Esophagus (tissue), 2 donors: ENCODE data around the gene PREP. TPM values are rescaled to one million over a fixed set of nuclear protein-coding genes. Genes with fewer than 3 reads are reported as not detected.

ENCODE experiments used
- H3K27ac ChIP-seq, 2 donors: one replicate each; pipeline ENCODE4 v1.5.1; 2013; ENCODE audit warnings: low read depth in 2 of 2, mild to moderate bottlenecking in 2 of 2, inconsistent platforms in 1 of 2, low read length in 1 of 2, moderate library complexity in 1 of 2
- H3K27me3 ChIP-seq, 2 donors: one replicate each; pipeline ENCODE4 v1.6.1; 2013; ENCODE audit warnings: low read length in 2 of 2, control low read depth in 1 of 2, mild to moderate bottlenecking in 1 of 2; ENCODE audit not compliant: insufficient read depth in 2 of 2, control insufficient read depth in 1 of 2
- H3K36me3 ChIP-seq, 2 donors: one replicate each; pipeline ENCODE4 v1.6.1; 2013; ENCODE audit warnings: low read length in 1 of 2; ENCODE audit not compliant: control insufficient read depth in 2 of 2, insufficient read depth in 2 of 2
- H3K4me1 ChIP-seq, 2 donors: one replicate each; pipeline ENCODE4 v1.6.1; 2013; ENCODE audit warnings: low read length in 1 of 2; ENCODE audit not compliant: control insufficient read depth in 2 of 2, insufficient read depth in 2 of 2
- H3K4me3 ChIP-seq, 2 donors: one replicate each; pipeline ENCODE4 v1.5.1; 2013; ENCODE audit warnings: low read length in 2 of 2, mild to moderate bottlenecking in 2 of 2, low read depth in 1 of 2, moderate library complexity in 1 of 2
- H3K9me3 ChIP-seq, 2 donors: one replicate each; pipeline ENCODE4 v1.6.1; 2013; ENCODE audit warnings: mild to moderate bottlenecking in 2 of 2, low read depth in 1 of 2, low read length in 1 of 2, moderate library complexity in 1 of 2; ENCODE audit not compliant: control insufficient read depth in 2 of 2, insufficient read depth in 1 of 2
- WGBS, 2 donors: extraction: QIAGEN DNeasy Blood & Tissue Kit; methylation state at CpG; one replicate each; pipeline ENCODE4 v1.1.7; 2013; 5-methylcytosine and 5-hydroxymethylcytosine counted together
- polyA plus RNA-seq, 2 donors: library from polyadenylated mRNA; stranded (reverse); fragments of 200-250 nt; gene quantifications; one replicate each; pipeline ENCODE4 v1.2.3, GENCODE V29; 2013
- donor health status: healthy with polysubstance abuse.
- donor health status: Bipolar disorder and iron deficiency.

The PREP gene
- polyA plus RNA-seq, 2 donors, result 11.2 to 17.4 TPM

DNA sequence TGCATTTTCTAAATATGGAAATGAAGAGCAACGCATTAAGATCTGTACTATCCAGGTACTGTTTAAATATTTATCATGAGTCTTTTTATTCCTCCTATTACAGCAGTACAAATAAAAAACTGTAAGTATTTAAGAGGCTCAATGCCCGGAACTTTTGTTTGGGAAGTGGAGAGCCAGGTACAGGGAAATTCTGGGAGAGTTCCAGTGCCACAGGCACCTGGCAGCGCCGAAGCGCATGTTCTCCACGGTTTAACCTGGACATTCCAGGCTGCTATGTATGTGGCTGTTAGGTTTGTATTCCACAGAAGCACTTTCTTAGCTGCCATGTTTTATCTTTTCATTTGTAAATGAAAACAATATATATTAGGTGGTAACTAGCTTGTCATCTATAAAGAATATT lies 81.7 kb downstream of the PREP start:
- Histone ChIP-seq H3K36me3 (peaks cover 5 to 9% of the 10 kb centered on the region in 2 donors), H3K27ac (no peak overlapping the region), H3K4me3 (no peak overlapping the region), H3K4me1 (peaks cover 0 to 2% of the 10 kb centered on the region in 2 donors), H3K27me3 (no peaks in the 10 kb centered on the region), H3K9me3 (no peaks in the 10 kb centered on the region)
- 58 to 69% methylated on average over 6 of the region's 6 CpGs for WGBS, 2 donors

DNA sequence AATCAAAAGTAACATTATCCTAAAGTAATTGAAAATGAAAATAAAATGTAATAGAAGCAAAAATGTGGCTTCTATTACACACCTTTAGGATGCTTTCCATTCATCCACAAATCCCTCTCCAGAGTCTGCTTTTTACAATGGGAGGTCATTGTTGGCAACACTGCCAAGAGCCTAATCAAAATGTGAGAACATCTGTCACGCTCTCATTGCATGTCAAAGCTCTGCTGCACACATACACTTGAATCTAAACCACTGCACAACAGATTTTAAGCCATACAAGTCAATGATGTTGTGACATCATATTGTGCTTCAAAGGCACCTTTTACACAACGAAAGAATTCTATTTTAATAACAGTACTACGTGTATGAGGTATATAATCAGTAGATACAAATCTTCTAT lies 82.1 kb downstream of the PREP start:
- no peaks in the 10 kb centered on the region for H3K9me3 ChIP-seq
- no peak overlapping the region for H3K4me3 ChIP-seq
- H3K36me3 ChIP-seq, result peaks cover 7 to 9% of the 10 kb centered on the region in 2 donors
- no peaks in the 10 kb centered on the region for H3K27me3 ChIP-seq
- 66 to 69% methylated on average over 3 of the region's 3 CpGs for WGBS, 2 donors
- no peak overlapping the region for H3K27ac ChIP-seq
- H3K4me1 ChIP-seq, result peaks cover 0 to 2% of the 10 kb centered on the region in 2 donors

DNA sequence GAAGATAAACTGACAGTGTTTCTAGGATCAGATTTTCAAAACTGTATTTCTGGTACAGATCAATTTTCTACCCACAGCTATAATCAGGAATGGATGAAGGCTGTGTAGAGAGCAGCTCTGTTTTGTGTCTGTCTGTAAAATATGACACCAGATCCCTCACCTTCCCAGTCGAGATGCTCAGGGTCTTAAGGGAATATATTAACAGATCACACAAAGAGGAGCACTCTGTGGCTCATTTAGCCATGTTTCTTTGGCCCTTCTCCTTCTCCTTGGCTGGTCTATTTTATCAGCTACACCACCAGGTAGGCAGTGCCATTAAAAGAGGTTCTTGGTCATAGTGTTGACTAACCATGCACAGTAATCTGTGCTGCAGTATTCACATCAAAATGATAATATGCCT lies 82.6 kb downstream of the PREP start:
- H3K4me3 ChIP-seq, result no peak overlapping the region
- no peaks in the 10 kb centered on the region for H3K27me3 ChIP-seq
- 82% methylated on average over 1 of the region's 1 CpG for WGBS, 2 donors
- H3K4me1 ChIP-seq, result peaks cover 0 to 2% of the 10 kb centered on the region in 2 donors
- no peaks in the 10 kb centered on the region for H3K9me3 ChIP-seq
- H3K36me3 ChIP-seq, result peaks cover 7 to 9% of the 10 kb centered on the region in 2 donors
- no peak overlapping the region for H3K27ac ChIP-seq

DNA sequence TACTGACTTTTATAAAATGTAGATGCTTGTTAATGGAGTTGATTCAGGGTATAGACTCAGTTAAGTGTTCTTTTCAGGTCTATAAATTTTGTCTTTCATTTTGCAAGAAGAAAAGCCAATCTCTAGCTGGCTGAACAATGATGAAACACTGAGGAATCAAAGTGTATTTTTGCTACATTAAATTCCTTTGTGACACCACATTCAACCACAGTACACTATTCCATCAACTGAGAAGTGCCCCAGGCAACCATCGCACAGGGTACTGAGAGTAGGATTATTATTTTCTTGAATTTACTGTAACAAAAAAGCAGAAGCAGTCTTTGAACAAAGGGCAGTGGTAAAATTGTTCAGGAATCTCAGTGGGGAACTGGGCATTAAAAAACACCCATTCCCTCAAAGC lies 83.6 kb downstream of the PREP start:
- H3K4me3 ChIP-seq, result no peak overlapping the region
- no peaks in the 10 kb centered on the region for H3K27me3 ChIP-seq
- no peaks in the 10 kb centered on the region for H3K9me3 ChIP-seq
- peaks cover 7 to 9% of the 10 kb centered on the region in 2 donors for H3K36me3 ChIP-seq
- no peak overlapping the region for H3K27ac ChIP-seq
- 68 to 78% methylated on average over 1 of the region's 1 CpG for WGBS, 2 donors
- peaks cover 0 to 2% of the 10 kb centered on the region in 2 donors for H3K4me1 ChIP-seq

DNA sequence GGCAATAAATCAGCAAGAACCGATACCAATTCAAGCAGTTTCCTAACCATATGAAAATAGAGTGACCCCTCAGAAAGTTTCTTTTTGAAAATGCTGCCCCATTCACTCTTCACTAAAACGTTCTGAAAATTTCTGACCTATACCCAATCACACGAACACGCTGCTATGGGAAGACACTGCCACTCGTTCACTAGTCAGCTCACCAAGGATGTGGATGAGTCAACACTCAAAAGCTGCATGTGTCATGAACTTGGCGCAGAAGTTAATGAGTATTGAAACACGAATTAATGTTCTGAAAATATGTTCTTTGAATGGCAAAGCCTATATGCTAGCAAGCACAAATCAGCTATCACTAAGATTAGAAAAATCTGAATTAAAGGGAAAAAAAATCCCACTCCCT lies 84.2 kb downstream of the PREP start:
- Histone ChIP-seq H3K36me3 (peaks cover 7% of the 10 kb centered on the region in 2 donors), H3K4me3 (no peak overlapping the region), H3K9me3 (no peaks in the 10 kb centered on the region), H3K4me1 (peaks cover 0 to 2% of the 10 kb centered on the region in 2 donors), H3K27me3 (no peaks in the 10 kb centered on the region), H3K27ac (no peak overlapping the region)
- WGBS, 2 donors, result 47 to 66% methylated on average over 7 of the region's 7 CpGs

DNA sequence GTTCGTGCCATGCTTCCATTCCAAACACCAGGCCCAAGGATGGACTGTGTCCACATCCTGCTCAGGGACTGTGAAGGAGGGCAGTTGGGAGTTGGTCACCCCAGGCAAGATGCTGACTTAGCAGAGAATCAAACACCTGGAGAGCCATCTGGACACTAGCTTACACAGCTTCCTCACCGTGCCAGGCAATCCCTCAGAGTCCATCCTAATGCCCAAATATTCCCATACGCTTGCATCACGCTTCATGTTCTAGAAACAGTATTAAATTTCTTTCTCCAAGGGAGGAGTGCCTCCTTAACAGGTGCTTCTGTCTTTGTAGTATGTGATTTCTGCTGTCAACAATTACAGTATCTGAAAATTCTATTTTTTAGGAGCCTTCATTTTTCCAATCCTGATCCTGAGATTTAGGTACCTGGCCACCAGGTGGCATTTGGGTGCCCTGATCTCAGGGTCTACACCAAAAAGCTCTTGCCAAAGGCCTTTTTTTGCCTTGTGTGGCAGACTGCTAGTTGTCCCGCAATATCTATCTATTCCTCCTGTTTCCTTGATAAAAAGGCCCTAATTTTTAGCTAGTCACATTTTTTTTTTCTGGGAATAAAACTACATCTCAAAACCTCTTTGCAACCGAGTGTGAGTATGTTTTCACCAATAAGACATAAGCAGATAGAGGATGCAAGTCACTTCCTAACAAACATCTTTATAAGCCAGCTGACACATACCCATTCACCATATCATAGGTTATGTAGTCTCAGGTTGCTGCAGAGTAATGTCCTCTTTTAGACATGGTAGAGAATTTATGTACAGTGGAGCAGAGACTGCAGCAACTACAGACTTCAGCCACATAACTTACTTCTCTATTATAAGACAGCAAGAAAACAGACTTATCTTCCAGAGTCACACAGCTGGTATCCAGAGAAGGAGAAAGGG lies 85.0 kb downstream of the PREP start:
- Histone ChIP-seq H3K36me3 (peaks cover 3 to 6% of the 10 kb centered on the region in 2 donors), H3K4me3 (no peak overlapping the region), H3K27me3 (no peaks in the 10 kb centered on the region), H3K9me3 (no peaks in the 10 kb centered on the region), H3K27ac (no peak overlapping the region), H3K4me1 (no peaks in the 10 kb centered on the region)
- WGBS, 2 donors, result 90 to 94% methylated on average over 6 of the region's 6 CpGs

DNA sequence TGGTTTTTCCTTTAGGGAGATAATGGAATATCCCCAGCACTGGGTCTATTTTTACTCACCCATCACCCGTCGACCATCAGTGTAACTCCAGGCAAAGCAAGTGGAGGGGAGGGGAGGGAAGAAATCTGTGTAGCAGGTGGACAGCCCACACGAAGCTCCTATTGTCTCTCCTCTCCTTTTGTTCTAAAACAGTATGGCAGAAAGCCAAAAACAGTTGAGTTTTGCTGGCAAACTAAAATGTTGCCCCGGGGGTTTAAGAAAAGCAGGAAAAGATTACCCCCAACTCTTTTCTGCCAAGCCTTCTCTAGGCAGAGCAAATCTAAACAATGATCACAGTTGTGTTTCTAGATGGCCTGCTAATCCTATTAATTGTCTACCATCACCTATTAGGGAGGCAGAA lies 89.7 kb downstream of the PREP start:
- H3K27me3 ChIP-seq, result no peaks in the 10 kb centered on the region
- no peaks in the 10 kb centered on the region for H3K9me3 ChIP-seq
- WGBS, 2 donors, result 76 to 82% methylated on average over 4 of the region's 4 CpGs
- H3K4me1 ChIP-seq, result no peaks in the 10 kb centered on the region
- H3K27ac ChIP-seq, result no peak overlapping the region
- H3K36me3 ChIP-seq, result peaks cover under 1 to 5% of the 10 kb centered on the region in 2 donors
- H3K4me3 ChIP-seq, result no peak overlapping the region

DNA sequence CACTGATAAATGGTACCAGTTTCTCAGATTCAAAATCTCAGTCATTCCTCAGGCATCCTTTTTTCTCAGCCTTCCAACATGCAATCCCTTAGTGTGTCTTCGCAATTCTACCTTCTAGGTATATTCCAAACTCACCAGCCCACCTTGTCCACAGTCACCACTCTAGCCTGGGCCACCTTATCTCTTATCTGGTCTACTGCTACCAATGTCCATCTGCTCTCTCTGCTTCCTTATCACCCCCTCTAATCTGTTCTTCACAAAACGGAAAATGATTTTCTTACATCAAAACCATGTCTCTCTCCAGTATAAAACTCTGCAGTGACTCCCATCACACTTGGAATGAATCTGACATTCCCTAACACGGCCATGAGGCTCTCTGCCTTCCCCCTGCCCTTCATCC lies 91.9 kb downstream of the PREP start:
- H3K36me3 ChIP-seq, result peaks cover 0 to 2% of the 10 kb centered on the region in 2 donors
- H3K27me3 ChIP-seq, result no peaks in the 10 kb centered on the region
- H3K27ac ChIP-seq, result no peak overlapping the region
- no peaks in the 10 kb centered on the region for H3K9me3 ChIP-seq
- no peaks in the 10 kb centered on the region for H3K4me1 ChIP-seq
- 82 to 92% methylated on average over 3 of the region's 3 CpGs for WGBS, 2 donors
- H3K4me3 ChIP-seq, result no peak overlapping the region

DNA sequence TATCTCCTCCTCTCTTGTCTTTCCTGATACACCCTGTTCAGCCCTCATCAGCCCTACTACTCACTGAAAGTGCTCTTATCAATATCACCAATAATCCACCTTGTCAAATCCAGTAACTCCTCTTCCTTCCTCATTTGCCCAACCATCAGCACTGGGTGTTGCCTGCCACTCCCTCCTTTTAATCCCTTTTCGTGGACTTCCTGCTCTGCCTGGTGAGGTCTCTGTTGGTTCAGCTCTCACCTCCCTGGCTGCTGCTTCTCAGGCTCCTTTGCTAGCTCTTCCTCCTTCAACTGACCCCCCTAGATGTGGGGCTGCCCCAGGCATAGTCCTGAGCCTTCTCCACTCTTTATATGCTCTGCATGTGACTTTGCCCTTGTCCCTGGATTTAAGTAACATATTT lies 92.5 kb downstream of the PREP start:
- H3K4me3 ChIP-seq, result no peak overlapping the region
- no peaks in the 10 kb centered on the region for H3K4me1 ChIP-seq
- H3K36me3 ChIP-seq, result peaks cover 0 to 3% of the 10 kb centered on the region in 2 donors
- H3K9me3 ChIP-seq, result no peaks in the 10 kb centered on the region
- H3K27ac ChIP-seq, result no peak overlapping the region
- H3K27me3 ChIP-seq, result no peaks in the 10 kb centered on the region
- WGBS, 2 donors, result 43 to 45% methylated on average over 1 of the region's 1 CpG

DNA sequence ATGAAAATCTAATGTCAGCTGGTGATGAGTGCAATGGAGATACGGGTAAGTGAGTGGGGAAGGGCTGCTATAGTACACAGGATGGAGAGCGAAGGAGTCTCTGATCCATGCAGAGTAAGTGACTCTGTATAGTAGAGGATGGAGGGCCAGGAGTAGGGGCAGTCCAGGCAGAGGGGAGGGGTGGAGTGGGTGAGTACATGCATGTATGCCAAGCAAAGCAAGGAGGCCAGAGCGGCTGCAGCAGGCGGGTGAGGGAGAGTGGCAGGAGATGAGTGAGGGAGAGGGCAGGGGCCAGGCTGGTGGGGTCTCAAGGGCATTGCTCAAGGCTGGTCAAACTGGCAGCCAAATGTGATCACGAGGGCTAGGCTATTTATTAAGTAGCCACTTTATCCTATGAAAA lies 94.0 kb downstream of the PREP start:
- WGBS, 2 donors, result 81 to 83% methylated on average over 5 of the region's 5 CpGs
- no peaks in the 10 kb centered on the region for H3K27me3 ChIP-seq
- no peak overlapping the region for H3K27ac ChIP-seq
- H3K4me1 ChIP-seq, result no peaks in the 10 kb centered on the region
- peaks cover 0 to 3% of the 10 kb centered on the region in 2 donors for H3K36me3 ChIP-seq
- no peak overlapping the region for H3K4me3 ChIP-seq
- H3K9me3 ChIP-seq, result no peaks in the 10 kb centered on the region
